ENCODE data around the gene TRPM7. TPM values are rescaled to one million over a fixed set of nuclear protein-coding genes. Genes with fewer than 3 reads are reported as not detected.

The TRPM7 gene
- total RNA-seq, 1 experiment from 2014 or later, result 35.1 TPM

- H3K27me3 ChIP-seq (ENCODE audit: insufficient read depth, low read length), result no peaks in the 10 kb centered on the region
- no peak overlapping the region for H2AK5ac ChIP-seq (ENCODE audit: insufficient read length, low read length)
- no peak overlapping the region for H4K91ac ChIP-seq (ENCODE audit: insufficient read length, low read depth, low read length)
- H3K23me2 ChIP-seq (ENCODE audit: insufficient read length, low read depth, low read length, poor library complexity, severe bottlenecking), result no peaks in the 10 kb centered on the region
- no peak overlapping the region for H3K4me2 ChIP-seq (ENCODE audit: insufficient read depth, insufficient read length, low read length)
- no peak overlapping the region for H2BK20ac ChIP-seq (ENCODE audit: low read depth, low read length, poor library complexity, severe bottlenecking)
- H3K9me3 ChIP-seq (ENCODE audit: control insufficient read depth, low read depth, low read length), result no peaks in the 10 kb centered on the region
- H3K79me2 ChIP-seq (ENCODE audit: insufficient read depth, low read length), result no peaks in the 10 kb centered on the region
- H3T11ph ChIP-seq (ENCODE audit: low read length), result no peak overlapping the region
- H3K4me1 ChIP-seq (ENCODE audit: insufficient read depth, low read length), result no peaks in the 10 kb centered on the region
- no peak overlapping the region for H2AFZ ChIP-seq (ENCODE audit: low read length)
- no peak overlapping the region for H3K14ac ChIP-seq (ENCODE audit: insufficient read depth, low read length)
- H3K27ac ChIP-seq (ENCODE audit: insufficient read length, low read depth, low read length), result no peak overlapping the region
- no peak overlapping the region for H4K5ac ChIP-seq (ENCODE audit: insufficient read length, low read depth, low read length)
- H2BK12ac ChIP-seq (ENCODE audit: insufficient read length, low read depth, low read length), result no peak overlapping the region
- Mint-ChIP-seq H3K36me3 (ENCODE audit: insufficient read depth in 1 of 3, low read depth in 3 of 3) (peaks cover 2 to 24% (median 10%) of the 10 kb centered on the region in 3 experiments; a peak in 5 of 7 replicates), H3K27ac (no peak overlapping the region), H3K27me3 (ENCODE audit: low read depth) (no peaks in the 10 kb centered on the region), H3K4me1 (no peaks in the 10 kb centered on the region), H3K9me3 (no peaks in the 10 kb centered on the region), H3K4me3 (no peak overlapping the region)
- H3K56ac ChIP-seq (ENCODE audit: insufficient read length, low read depth, low read length), result no peak overlapping the region
- no CpG with 5 or more reads among the region's 2 CpGs for WGBS (ENCODE audit: extremely low coverage, insufficient read length, low lambda C conversion rate)
- TF ChIP-seq CTCF (conservative IDR thresholded peaks at IDR 0.05), result no peak
- no peak overlapping the region for H2BK15ac ChIP-seq (ENCODE audit: low read depth, low read length)
- H2BK5ac ChIP-seq (ENCODE audit: insufficient read length, low read length), result no peak overlapping the region
- no peak overlapping the region for H2BK120ac ChIP-seq (ENCODE audit: low read depth, low read length, poor library complexity, severe bottlenecking)
- H4K8ac ChIP-seq (replicated peaks; ENCODE audit: insufficient read length, low read depth, low read length), result no peak overlapping the region
- DNase-seq, result no peak
- H3K79me1 ChIP-seq (ENCODE audit: insufficient read depth, low read depth, low read length, poor library complexity, severe bottlenecking), result no peaks in the 10 kb centered on the region
- H3K4ac ChIP-seq (ENCODE audit: low read depth, low read length), result no peak overlapping the region
- no peaks in the 10 kb centered on the region for H4K20me1 ChIP-seq (ENCODE audit: control insufficient read depth, insufficient read depth, insufficient read length)
- no peak overlapping the region for H3K18ac ChIP-seq (ENCODE audit: insufficient read length, low read depth, low read length)
- no peak overlapping the region for H3K9ac ChIP-seq (ENCODE audit: extremely low read depth, insufficient read length, low read length)
- no peak overlapping the region for H3K23ac ChIP-seq (ENCODE audit: insufficient read length, low read depth, low read length)
Measured at GRCh38 chr15:50558012-50558411, 128.6 kb downstream of the TRPM7 start.
